ENCODE measurements around the gene LRP8.

- TF ChIP-seq TP53 (CRISPR knock-in tag; IDR thresholded peaks at IDR 0.05) (no peak), RAD21 (conservative IDR thresholded peaks at IDR 0.05 in 1 of 2, IDR thresholded peaks at IDR 0.05 in 1 of 2) (no peak)
Observed at GRCh38 chr1:53361541-53361961, 33.7 kb upstream of the LRP8 start.
